ENCODE measurements around the gene MFAP3. TPM values are rescaled to one million over a fixed set of nuclear protein-coding genes. Genes with fewer than 3 reads are reported as not detected.

MFAP3 gene
- total and polyA plus RNA-seq, 2 donors (not counting 1 experiment from before 2014, with no cell fraction given) = 4.8 to 27.1 TPM

DNA sequence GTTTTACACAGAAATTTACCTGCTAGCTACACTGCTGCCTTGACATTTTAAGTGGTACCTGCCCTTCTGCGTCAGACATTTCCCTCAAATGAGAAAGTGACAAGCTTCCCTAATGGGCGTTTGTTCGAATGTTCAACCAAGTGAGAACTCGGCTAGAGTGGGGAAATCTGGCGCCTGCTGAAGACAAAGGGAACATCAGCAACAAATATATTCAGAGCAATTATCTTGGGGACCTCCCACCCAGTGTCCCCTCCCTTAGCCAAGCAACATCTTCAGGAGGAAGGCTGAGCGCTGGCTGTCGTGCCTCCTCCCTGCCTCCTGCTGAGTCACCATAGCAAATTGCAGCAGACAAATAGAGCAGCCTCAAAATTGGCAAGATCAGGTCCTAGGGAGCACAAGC is 57.1 kb downstream of the MFAP3 start:
- Histone ChIP-seq H4K20me1 (ENCODE audit: control insufficient read depth, insufficient read depth, low read length, poor library complexity, severe bottlenecking) (no peaks in the 10 kb centered on the region), H2AFZ (ENCODE audit: insufficient read depth, low read depth, low read length, poor library complexity, severe bottlenecking) (no peak overlapping the region), H3K9me3 (ENCODE audit: control extremely low read depth in 1 of 3, control insufficient read depth in 2 of 3, insufficient read depth in 1 of 3, low read length in 2 of 3) (no peaks in the 10 kb centered on the region), H3K79me2 (ENCODE audit: control insufficient read depth, insufficient read depth, low read length) (no peaks in the 10 kb centered on the region), H3K36me3 (replicated peaks in 1 of 2; ENCODE audit: control extremely low read depth in 1 of 2, control insufficient read depth in 1 of 2, extremely low read depth in 1 of 2, insufficient read depth in 2 of 2, low read length in 1 of 2) (no peaks in the 10 kb centered on the region), H3K4me3 (ENCODE audit: control extremely low read depth in 1 of 5, extremely low read depth in 1 of 5, insufficient read depth in 1 of 5, low read depth in 2 of 5, low read length in 4 of 5) (no peak overlapping the region), H3K9ac (ENCODE audit: low read length) (no peak overlapping the region), H3K27ac (ENCODE audit: low read length in 2 of 2) (no peak overlapping the region), H3K27me3 (replicated peaks in 1 of 4; ENCODE audit: control extremely low read depth in 1 of 4, control insufficient read depth in 3 of 4, insufficient read depth in 4 of 4, low read length in 3 of 4) (peaks cover 0 to 18% (median 9%) of the 10 kb centered on the region in 4 experiments), H3K4me1 (ENCODE audit: control insufficient read depth in 2 of 2, insufficient read depth in 2 of 2, low read length in 2 of 2) (no peaks in the 10 kb centered on the region), H3K4me2 (replicated peaks; ENCODE audit: low read depth, low read length, poor library complexity, severe bottlenecking) (no peak overlapping the region)
- Mint-ChIP-seq H3K4me3 (no peak overlapping the region), H3K27ac (no peak overlapping the region), H3K27me3 (peaks cover 52% of the 10 kb centered on the region), H3K9me3 (ENCODE audit: insufficient read depth) (no peaks in the 10 kb centered on the region), H3K4me1 (no peaks in the 10 kb centered on the region)
- no peak for DNase-seq
- 82% methylated on average over 7 of the region's 7 CpGs for WGBS (ENCODE audit: insufficient coverage)
- TF ChIP-seq, protein P1, sequence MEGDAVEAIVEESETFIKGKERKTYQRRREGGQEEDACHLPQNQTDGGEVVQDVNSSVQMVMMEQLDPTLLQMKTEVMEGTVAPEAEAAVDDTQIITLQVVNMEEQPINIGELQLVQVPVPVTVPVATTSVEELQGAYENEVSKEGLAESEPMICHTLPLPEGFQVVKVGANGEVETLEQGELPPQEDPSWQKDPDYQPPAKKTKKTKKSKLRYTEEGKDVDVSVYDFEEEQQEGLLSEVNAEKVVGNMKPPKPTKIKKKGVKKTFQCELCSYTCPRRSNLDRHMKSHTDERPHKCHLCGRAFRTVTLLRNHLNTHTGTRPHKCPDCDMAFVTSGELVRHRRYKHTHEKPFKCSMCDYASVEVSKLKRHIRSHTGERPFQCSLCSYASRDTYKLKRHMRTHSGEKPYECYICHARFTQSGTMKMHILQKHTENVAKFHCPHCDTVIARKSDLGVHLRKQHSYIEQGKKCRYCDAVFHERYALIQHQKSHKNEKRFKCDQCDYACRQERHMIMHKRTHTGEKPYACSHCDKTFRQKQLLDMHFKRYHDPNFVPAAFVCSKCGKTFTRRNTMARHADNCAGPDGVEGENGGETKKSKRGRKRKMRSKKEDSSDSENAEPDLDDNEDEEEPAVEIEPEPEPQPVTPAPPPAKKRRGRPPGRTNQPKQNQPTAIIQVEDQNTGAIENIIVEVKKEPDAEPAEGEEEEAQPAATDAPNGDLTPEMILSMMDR (IDR thresholded peaks at IDR 0.05) = no peak
- no peak for TF ChIP-seq EZH2 (IDR thresholded peaks at IDR 0.05; ENCODE audit: borderline replicate concordance, insufficient read depth, low read depth, low read length, poor library complexity, severe bottlenecking)
- intact Hi-C loops (cut with micrococcal nuclease) = no loop called here
- POLR2A ChIA-PET = no interaction called here
- CTCF ChIA-PET = no interaction called here
- no peak for ATAC-seq (ENCODE audit: low read depth)

DNA sequence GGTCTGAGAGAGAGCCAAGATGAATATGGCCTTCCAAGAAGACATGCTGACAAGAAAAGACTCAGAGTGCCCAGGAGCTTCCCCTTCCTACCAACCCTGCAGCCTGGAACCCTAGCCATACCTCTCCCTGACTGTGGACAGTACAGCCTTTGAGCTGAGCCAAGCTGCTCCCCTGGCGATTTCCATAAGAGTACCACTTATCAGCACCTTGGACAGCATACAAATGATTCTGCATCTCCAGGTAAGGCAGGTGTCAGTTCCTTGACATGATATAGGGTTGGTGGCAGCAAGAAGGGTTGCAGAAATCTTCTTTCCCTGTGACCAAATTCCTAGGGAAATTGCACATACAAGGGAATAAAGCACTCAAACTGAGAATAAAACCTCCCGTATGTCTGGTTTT is 58.3 kb downstream of the MFAP3 start:
- H3K79me2 ChIP-seq (ENCODE audit: control insufficient read depth, insufficient read depth, low read length) = no peaks in the 10 kb centered on the region
- no peaks in the 10 kb centered on the region for H3K9me3 ChIP-seq (ENCODE audit: control extremely low read depth in 1 of 3, control insufficient read depth in 2 of 3, insufficient read depth in 1 of 3, low read length in 2 of 3)
- ChIA-PET CTCF (interaction anchor here (1.3 to 1.5 kb wide), 2 partner anchors 22 to 25 kb away, joined by 3 read pairs; no protein-coding TSS in a partner anchor), POLR2A (no interaction called here)
- no peaks in the 10 kb centered on the region for H3K36me3 ChIP-seq (replicated peaks in 1 of 2; ENCODE audit: control extremely low read depth in 1 of 2, control insufficient read depth in 1 of 2, extremely low read depth in 1 of 2, insufficient read depth in 2 of 2, low read length in 1 of 2)
- H3K4me3 Mint-ChIP-seq = no peak overlapping the region
- no peak for DNase-seq
- TF ChIP-seq EZH2 (IDR thresholded peaks at IDR 0.05; ENCODE audit: borderline replicate concordance, insufficient read depth, low read depth, low read length, poor library complexity, severe bottlenecking) = no peak
- TF ChIP-seq, protein P1 (IDR thresholded peaks at IDR 0.05) = no peak
- H3K27ac ChIP-seq (ENCODE audit: low read length in 2 of 2) = no peak overlapping the region
- peaks cover 46% of the 10 kb centered on the region for H3K27me3 Mint-ChIP-seq
- no peak overlapping the region for H2AFZ ChIP-seq (ENCODE audit: insufficient read depth, low read depth, low read length, poor library complexity, severe bottlenecking)
- no peak overlapping the region for H3K9ac ChIP-seq (ENCODE audit: low read length)
- H3K27ac Mint-ChIP-seq = no peak overlapping the region
- intact Hi-C loops (cut with micrococcal nuclease) = no loop called here
- no CpG with 5 or more reads among the region's 2 CpGs for WGBS (ENCODE audit: insufficient coverage)
- H3K4me2 ChIP-seq (replicated peaks; ENCODE audit: low read depth, low read length, poor library complexity, severe bottlenecking) = no peak overlapping the region
- H3K9me3 Mint-ChIP-seq (ENCODE audit: insufficient read depth) = no peaks in the 10 kb centered on the region
- H3K27me3 ChIP-seq (replicated peaks in 1 of 4; ENCODE audit: control extremely low read depth in 1 of 4, control insufficient read depth in 3 of 4, insufficient read depth in 4 of 4, low read length in 3 of 4) = peaks cover 0 to 15% (median 9%) of the 10 kb centered on the region in 4 experiments
- H3K4me1 Mint-ChIP-seq = no peaks in the 10 kb centered on the region
- H3K4me1 ChIP-seq (ENCODE audit: control insufficient read depth in 2 of 2, insufficient read depth in 2 of 2, low read length in 2 of 2) = no peaks in the 10 kb centered on the region
- no peaks in the 10 kb centered on the region for H4K20me1 ChIP-seq (ENCODE audit: control insufficient read depth, insufficient read depth, low read length, poor library complexity, severe bottlenecking)
- no peak overlapping the region for H3K4me3 ChIP-seq (ENCODE audit: control extremely low read depth in 1 of 5, extremely low read depth in 1 of 5, insufficient read depth in 1 of 5, low read depth in 2 of 5, low read length in 4 of 5)
- ATAC-seq (ENCODE audit: low read depth) = no peak
